Hepatocyte (in vitro differentiated cells): ENCODE results near the gene CD8A. TPM values are rescaled to one million over a fixed set of nuclear protein-coding genes. Genes with fewer than 3 reads are reported as not detected.

Experiments used
- DNase-seq: peaks from one replicate; pipeline ENCODE4 v3.0.0-alpha.2; 2016; ENCODE audit warnings: low spot score
- H2AFZ ChIP-seq: fragments of 200-600 bp; sonication (generic); 2 replicates; pipeline ENCODE4 v1.6.0; 2016; ENCODE audit warnings: antibody characterized with exemption, mild to moderate bottlenecking
- H3K27ac ChIP-seq: fragments of 200-600 bp; sonication (generic); 2 replicates; pipeline ENCODE4 v1.5.1; 2016; ENCODE audit warnings: mild to moderate bottlenecking
- H3K27me3 ChIP-seq: fragments of 200-600 bp; sonication (generic); 2 replicates; pipeline ENCODE4 v1.6.1; 2016
- H3K36me3 ChIP-seq: fragments of 200-600 bp; sonication (generic); replicated peaks from 2 replicates; pipeline ENCODE4 v1.5.1; 2016; ENCODE audit warnings: low read depth; ENCODE audit not compliant: insufficient read depth
- H3K4me1 ChIP-seq: fragments of 200-600 bp; sonication (generic); 2 replicates; pipeline ENCODE4 v1.5.1; 2016; ENCODE audit warnings: mild to moderate bottlenecking, moderate library complexity; ENCODE audit not compliant: insufficient read depth
- H3K4me2 ChIP-seq: fragments of 200-600 bp; sonication (generic); 2 replicates; pipeline ENCODE4 v1.6.0; 2016
- H3K4me3 ChIP-seq: fragments of 200-600 bp; sonication (generic); 2 replicates; pipeline ENCODE4 v1.5.1; 2016; ENCODE audit warnings: mild to moderate bottlenecking
- H3K79me2 ChIP-seq: fragments of 200-600 bp; sonication (generic); 2 replicates; pipeline ENCODE4 v1.6.0; 2017; ENCODE audit warnings: mild to moderate bottlenecking
- H3K9me2 ChIP-seq: fragments of 200-600 bp; sonication (generic); replicated peaks from 2 replicates; pipeline ENCODE4 v1.6.0; 2017; ENCODE audit warnings: mild to moderate bottlenecking; ENCODE audit not compliant: insufficient read depth
- H3K9me3 ChIP-seq: fragments of 200-600 bp; sonication (generic); 2 replicates; pipeline ENCODE4 v1.5.1; 2016; ENCODE audit warnings: low read depth, mild to moderate bottlenecking
- H4K20me1 ChIP-seq: fragments of 200-600 bp; sonication (generic); 2 replicates; pipeline ENCODE4 v1.6.0; 2016; ENCODE audit warnings: mild to moderate bottlenecking; ENCODE audit not compliant: insufficient read depth, poor library complexity, severe bottlenecking
- CTCF ChIP-seq: fragments of 200-600 bp; sonication (generic); IDR thresholded peaks from 2 replicates; pipeline ENCODE4 v1.5.1; 2016; ENCODE audit warnings: antibody characterized with exemption, mild to moderate bottlenecking; ENCODE audit not compliant: poor library complexity
- EZH2 ChIP-seq: fragments of 200-600 bp; sonication (generic); IDR thresholded peaks from 2 replicates; pipeline ENCODE4 v1.6.1; 2016; ENCODE audit warnings: antibody characterized with exemption, mild to moderate bottlenecking, borderline replicate concordance
- EZH2phosphoT487 ChIP-seq: fragments of 200-600 bp; sonication (generic); IDR thresholded peaks from one replicate; pipeline ENCODE4 v1.6.1; 2018; ENCODE audit warnings: antibody characterized with exemption, mild to moderate bottlenecking, low read depth, moderate library complexity; ENCODE audit not compliant: unreplicated experiment, severe bottlenecking
- WGBS: methylation state at CpG from one replicate; pipeline ENCODE4 v1.1.6; 2016; ENCODE audit warnings: low lambda C conversion rate; ENCODE audit errors: missing lambda C conversion rate; 5-methylcytosine and 5-hydroxymethylcytosine counted together
- polyA plus RNA-seq: library from polyadenylated mRNA; unstranded; fragments of >200 nt; fragmentation: Nextera tagmentation; extraction: Ambion mirVana; gene quantifications from 2 replicates; pipeline ENCODE4 v1.2.1, GENCODE V29; 2016
- total RNA-seq: library from RNA; depleted of rRNA; stranded (reverse); fragments of >200 nt; gene quantifications from 2 replicates; pipeline ENCODE4 v1.2.3, GENCODE V29; 2014

CD8A gene
- total and polyA plus RNA-seq, 2 experiments from 2014 or later, result 0.33 TPM; not detected in 1

DNA sequence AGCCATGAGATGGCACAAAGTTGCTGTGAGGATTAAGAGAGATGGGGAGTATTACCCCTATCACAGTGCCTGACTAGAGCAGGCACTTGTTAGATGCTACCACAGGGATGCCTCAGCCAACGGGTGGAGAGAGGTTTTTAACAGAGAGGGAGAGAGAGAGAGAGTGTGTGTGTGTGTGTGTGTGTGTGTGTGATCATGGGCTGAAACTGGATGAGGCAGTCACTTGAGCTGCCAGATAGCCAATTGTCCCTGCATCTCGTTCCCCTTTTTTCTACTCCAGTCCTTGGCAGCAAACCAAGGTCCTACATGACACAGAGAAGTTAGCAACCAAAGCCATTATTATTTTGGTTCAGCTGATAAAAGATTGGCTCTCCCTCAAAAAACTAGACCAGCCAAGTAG lies 3.0 kb downstream of the CD8A start:
- Histone ChIP-seq H3K9me2 (no peaks in the 10 kb centered on the region), H3K79me2 (no peaks in the 10 kb centered on the region)
- WGBS, result 56% methylated on average over 2 of the region's 2 CpGs

DNA sequence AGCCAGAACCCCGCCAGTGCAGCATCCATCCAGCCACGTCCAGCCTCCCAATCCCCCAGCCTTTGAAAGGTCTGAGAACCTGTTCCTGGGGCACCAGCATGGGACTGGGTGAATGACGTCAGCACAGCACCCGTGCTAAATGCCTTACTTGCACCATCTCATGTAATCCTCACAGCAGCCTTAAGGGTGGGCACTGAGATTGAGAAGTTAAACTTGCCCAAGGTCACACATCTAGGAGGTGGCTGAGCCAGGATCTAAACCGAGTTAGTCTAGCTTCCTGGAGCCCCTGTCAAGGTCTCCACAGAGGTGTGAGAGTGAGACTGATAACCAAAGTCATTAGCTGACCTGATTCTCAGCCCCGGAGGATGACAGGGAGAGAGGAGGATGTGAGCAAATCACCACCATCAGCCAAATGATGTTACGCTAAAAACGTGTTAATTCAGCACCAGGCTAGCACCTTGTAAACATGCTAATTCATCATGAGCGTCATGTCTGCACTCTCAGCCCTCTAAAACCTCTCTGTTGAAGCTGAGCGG lies 4.6 kb downstream of the CD8A start:
- Histone ChIP-seq H3K9me3 (no peaks in the 10 kb centered on the region), H3K4me3 (no peak overlapping the region), H3K36me3 (no peaks in the 10 kb centered on the region), H3K9me2 (no peaks in the 10 kb centered on the region), H3K4me2 (no peak overlapping the region), H3K79me2 (no peaks in the 10 kb centered on the region), H2AFZ (no peak overlapping the region), H3K27me3 (peaks cover 51% of the 10 kb centered on the region), H3K4me1 (peaks cover 16% of the 10 kb centered on the region), H4K20me1 (no peaks in the 10 kb centered on the region), H3K27ac (no peak overlapping the region)
- no peak for DNase-seq
- 59% methylated on average over 10 of the region's 10 CpGs for WGBS
- TF ChIP-seq CTCF (no peak), EZH2 (no peak), EZH2phosphoT487 (no peak)

More for the DNA sequence above, 3.0 kb downstream of the CD8A start:
- Histone ChIP-seq H2AFZ (no peak overlapping the region), H3K4me2 (no peak overlapping the region), H3K36me3 (no peaks in the 10 kb centered on the region), H3K27ac (no peak overlapping the region), H3K4me1 (peaks cover 22% of the 10 kb centered on the region), H3K27me3 (peaks cover 67% of the 10 kb centered on the region), H3K9me3 (no peaks in the 10 kb centered on the region), H4K20me1 (no peaks in the 10 kb centered on the region), H3K4me3 (no peak overlapping the region)
- DNase-seq, result no peak
- TF ChIP-seq CTCF, result no peak
- no peak for TF ChIP-seq EZH2
- no peak for TF ChIP-seq EZH2phosphoT487

GRCh38 chr2:86785456-86785855 lies 5.3 kb downstream of the CD8A start:
- no peak overlapping the region for H2AFZ ChIP-seq
- H3K27me3 ChIP-seq, result peaks cover 46% of the 10 kb centered on the region
- no peaks in the 10 kb centered on the region for H3K79me2 ChIP-seq
- peaks cover 10% of the 10 kb centered on the region for H3K4me1 ChIP-seq
- H4K20me1 ChIP-seq, result no peaks in the 10 kb centered on the region
- 92% methylated on average over 9 of the region's 9 CpGs for WGBS
- no peaks in the 10 kb centered on the region for H3K9me3 ChIP-seq
- no peak overlapping the region for H3K4me2 ChIP-seq
- DNase-seq, result no peak
- TF ChIP-seq EZH2phosphoT487 (no peak), EZH2 (no peak), CTCF (no peak)
- H3K4me3 ChIP-seq, result no peak overlapping the region
- H3K27ac ChIP-seq, result no peak overlapping the region
- H3K9me2 ChIP-seq, result no peaks in the 10 kb centered on the region
- H3K36me3 ChIP-seq, result no peaks in the 10 kb centered on the region
